GM18499 (cell line): Measurements from ENCODE around the gene QSER1.

Source experiments
- ATAC-seq: cut with Tn5 transposase; IDR thresholded peaks from one replicate; pipeline ENCODE4 v1.9.1; 2021; ENCODE audit warnings: moderate number of reproducible peaks; ENCODE audit not compliant: insufficient read depth, unreplicated experiment

The QSER1 gene

GRCh38 chr11:32888805-32889204, 3.8 kb upstream of the QSER1 start:
- no peak for ATAC-seq

DNA sequence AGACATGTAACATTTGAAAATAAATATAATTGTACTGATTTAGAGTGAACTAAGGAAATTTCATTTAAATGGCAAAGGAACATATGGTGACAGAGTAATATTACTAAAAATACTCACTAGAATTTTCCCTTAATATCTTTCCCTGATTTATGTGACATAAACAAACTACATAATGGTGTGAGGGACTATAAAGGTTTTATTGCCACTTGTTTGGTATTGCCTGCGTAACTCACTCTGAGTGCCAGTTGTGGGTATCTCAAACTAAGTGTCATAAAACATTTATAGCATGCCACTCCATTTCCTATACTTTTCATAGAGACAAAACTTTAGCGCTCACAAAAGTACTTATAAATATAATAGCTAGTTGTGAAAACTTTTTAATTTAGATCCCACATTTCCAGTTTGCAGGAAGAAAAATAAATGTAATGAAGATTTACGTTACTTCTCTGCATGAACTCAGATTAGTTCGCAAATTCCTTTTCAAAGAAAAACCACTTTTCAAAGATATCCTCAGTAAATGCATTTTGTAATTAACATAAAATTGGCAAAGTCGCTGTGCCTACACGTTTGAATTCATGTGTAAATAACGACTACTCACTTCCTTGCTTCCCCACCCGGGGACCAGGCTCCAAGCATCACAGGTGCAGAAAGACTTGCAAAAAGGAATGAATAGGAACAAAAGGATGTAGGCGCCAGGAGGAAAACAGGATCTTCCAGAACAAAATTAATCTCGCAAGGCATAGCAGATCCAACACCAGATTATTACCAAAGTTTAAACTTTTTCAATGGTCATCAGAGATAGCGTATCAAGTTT, 1.6 kb upstream of the QSER1 start:
- no peak for ATAC-seq

GRCh38 chr11:32891657-32892354, 805 bp upstream of the QSER1 start:
- ATAC-seq, result no peak

GRCh38 chr11:32893093-32893342, 407 bp downstream of the QSER1 start:
- no peak for ATAC-seq

GRCh38 chr11:32893343-32894148, 935 bp downstream of the QSER1 start:
- no peak for ATAC-seq

GRCh38 chr11:32894149-32894827, 1.7 kb downstream of the QSER1 start:
- peak; percentile 30 for ATAC-seq

DNA sequence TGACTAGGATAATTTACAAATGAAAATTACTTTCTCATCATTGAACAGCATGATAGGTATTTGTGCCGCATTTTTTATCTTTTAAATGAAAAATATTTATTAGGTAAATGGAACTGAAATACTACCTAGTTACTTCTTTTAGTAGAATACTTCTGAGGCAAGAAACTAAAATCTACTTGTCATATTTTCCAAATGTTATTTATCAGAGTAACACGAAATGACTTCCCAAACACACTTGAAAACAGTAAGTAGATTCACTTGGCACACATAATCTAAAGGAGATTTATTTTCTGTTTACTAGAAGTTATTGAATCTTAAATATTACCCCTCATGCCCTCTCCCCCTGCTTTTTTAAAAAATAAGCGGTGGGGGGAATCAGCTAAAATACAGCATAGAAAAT, 2.3 kb downstream of the QSER1 start:
- ATAC-seq, result no peak

GRCh38 chr11:32895471-32895870, 2.9 kb downstream of the QSER1 start:
- no peak for ATAC-seq

DNA sequence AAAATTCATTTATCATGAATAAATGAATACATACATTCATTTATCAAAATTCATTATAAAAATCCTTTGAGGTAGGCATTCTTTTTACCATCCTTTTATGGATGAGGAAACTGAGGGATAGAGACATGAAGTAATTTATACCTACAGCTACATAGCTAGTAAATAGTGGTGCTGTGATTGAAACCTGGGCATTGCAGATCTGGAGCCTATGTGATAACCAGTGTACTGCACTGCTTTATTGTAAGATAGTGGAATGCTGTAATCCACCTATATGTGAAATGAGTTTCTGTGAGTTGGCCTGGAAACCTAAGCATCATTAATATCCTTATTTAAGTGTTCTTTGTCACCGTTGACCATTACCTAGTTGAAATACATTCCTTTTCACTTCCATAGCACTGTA, 4.5 kb downstream of the QSER1 start:
- no peak for ATAC-seq

DNA sequence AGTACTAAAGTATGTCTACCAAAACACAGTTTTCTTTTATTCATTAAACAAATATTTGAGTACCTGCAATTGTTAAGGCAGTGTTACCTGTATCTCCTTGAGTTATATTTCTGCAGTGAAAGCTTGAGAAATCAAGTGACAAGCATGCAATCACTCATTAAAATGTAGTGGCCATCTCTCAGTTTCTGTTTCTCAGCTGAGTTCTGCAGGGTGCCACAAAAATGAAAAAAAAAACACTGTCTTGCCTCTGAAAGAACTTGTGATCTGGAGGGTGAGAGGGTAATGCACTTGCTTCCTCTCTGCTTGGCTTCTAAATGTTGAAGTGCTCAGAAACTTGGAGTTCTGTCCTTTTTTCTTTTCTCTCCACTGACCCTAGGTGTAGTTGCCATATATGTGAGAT, 6.8 kb downstream of the QSER1 start:
- ATAC-seq, result peak; percentile 62

- ATAC-seq, result no peak
Observed at GRCh38 chr11:32902089-32902665, 9.6 kb downstream of the QSER1 start.

- ATAC-seq, result no peak
Observed at GRCh38 chr11:32905028-32905667, 12.5 kb downstream of the QSER1 start.

DNA sequence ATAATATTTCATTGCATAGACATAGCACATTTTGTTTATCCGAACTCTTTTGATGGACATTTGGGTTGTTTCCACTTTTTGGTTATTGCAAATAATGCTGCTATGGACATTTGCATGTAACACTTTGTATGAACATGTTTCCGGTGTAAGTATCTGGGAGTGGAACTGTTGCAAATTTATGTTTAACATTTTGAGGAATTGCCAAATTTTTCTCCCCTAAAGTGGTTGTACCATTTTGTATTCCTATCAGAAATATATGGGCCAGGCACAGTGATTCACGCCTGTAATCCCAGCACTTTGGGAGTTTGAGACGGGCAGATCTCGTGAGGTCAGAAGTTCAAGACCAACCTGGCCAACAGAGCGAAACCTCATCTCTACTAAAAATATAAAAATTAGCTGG, 16.0 kb downstream of the QSER1 start:
- ATAC-seq, result no peak

GRCh38 chr11:32911413-32911812, 18.8 kb downstream of the QSER1 start:
- ATAC-seq, result no peak

DNA sequence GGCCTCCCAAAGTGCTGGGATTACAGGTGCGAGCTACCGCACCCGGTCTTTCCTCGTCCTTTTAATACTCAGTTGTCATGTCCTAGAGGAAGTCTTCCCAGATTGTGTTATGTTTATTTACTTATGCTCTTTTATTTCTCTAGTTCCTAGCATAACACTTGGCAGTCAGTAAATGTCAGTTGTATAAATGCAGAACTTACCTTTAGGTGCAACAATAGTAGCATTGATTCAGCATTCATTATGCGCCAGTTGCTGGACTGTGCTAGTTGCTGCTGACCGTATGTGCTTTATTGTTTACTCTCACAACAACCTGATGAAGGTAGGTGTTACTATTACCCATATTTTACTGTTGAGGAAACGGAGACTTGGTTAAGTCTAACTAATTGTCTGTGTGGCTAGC, 20.8 kb downstream of the QSER1 start:
- no peak for ATAC-seq

- ATAC-seq, result no peak
Observed at GRCh38 chr11:32916361-32916760, 23.8 kb downstream of the QSER1 start.

- ATAC-seq, result no peak
Observed at GRCh38 chr11:32916994-32917393, 24.4 kb downstream of the QSER1 start.

DNA sequence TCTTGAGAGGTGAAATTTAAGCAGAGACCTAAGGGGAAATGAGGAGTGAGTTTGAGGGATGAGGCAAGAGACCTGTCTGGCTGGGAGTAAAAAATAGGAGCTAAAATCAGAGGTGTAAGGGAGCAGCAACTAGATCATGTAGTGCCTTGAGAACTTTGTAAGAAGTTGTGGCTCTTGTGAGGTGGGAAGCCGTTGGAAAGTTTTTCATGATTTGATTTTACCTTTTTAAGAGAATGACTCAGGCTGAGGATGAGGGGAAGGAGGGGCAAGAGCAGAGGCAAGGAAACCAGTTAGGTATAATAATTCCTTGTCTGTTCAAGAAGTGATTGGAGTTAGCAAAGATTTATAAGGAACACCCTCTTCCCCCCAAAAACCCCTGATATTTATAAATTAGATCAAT, 25.8 kb downstream of the QSER1 start:
- ATAC-seq, result no peak

GRCh38 chr11:32919338-32919737, 26.7 kb downstream of the QSER1 start:
- ATAC-seq, result no peak

- ATAC-seq, result no peak
Observed at GRCh38 chr11:32920570-32920969, 28.0 kb downstream of the QSER1 start.
